ENCODE data around the gene KLF13.

DNA sequence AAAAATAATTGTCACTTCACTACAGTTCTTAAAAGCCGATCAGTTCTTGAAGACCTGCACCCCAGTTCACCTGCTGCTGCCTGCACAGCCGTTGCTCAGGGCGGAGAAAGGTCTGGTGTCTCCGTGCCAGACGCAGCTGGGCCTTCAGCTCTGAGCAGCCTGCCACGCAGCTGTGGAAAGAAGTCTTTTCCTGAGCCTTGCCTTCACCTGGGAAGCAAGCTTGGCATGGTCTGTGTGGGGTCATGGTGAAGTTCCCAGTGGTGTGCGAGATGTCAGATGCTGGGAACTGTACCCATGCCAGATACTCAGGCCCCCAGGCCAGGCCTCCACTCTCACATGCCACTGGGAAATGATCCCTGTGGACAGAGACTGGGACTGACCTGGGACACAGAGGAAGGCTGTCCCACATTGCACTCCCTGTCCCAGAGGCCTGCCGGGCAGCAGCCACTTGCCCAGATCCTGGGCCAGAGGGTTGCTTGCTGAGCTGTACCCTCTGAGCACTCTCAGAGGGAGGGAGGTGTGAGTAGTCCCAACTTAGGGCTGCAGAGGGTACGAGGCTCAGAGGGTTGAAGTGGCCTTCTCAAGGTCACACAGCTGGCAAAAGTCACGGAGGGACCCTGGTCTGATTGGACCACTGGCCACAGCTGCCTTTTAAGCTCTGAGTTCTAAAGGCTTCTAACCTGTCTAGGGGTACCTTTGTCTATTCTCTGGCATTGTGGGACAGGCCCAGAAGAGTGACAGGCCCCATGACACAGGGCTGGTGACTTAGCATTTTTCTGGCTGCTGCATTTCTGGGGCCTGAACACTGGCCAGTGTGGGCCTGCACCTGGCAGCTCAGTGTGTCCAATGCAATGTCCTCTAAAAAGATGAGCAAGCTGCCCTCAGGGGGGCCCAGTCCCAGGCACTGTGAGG is 55.4 kb downstream of the KLF13 start:
- TF ChIP-seq BHLHE40 (IDR thresholded peaks at IDR 0.05; ENCODE audit: borderline replicate concordance), result no peak
- TF ChIP-seq, protein P1, sequence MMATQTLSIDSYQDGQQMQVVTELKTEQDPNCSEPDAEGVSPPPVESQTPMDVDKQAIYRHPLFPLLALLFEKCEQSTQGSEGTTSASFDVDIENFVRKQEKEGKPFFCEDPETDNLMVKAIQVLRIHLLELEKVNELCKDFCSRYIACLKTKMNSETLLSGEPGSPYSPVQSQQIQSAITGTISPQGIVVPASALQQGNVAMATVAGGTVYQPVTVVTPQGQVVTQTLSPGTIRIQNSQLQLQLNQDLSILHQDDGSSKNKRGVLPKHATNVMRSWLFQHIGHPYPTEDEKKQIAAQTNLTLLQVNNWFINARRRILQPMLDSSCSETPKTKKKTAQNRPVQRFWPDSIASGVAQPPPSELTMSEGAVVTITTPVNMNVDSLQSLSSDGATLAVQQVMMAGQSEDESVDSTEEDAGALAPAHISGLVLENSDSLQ (IDR thresholded peaks at IDR 0.05), result no peak
